T-helper 22 cell (primary cell): ENCODE measurements around the gene MED15.

Source experiments
- DNase-seq: peaks from one replicate; pipeline ENCODE4 v3.0.0-alpha.2; 2020; ENCODE audit warnings: low read depth

MED15 gene

DNA sequence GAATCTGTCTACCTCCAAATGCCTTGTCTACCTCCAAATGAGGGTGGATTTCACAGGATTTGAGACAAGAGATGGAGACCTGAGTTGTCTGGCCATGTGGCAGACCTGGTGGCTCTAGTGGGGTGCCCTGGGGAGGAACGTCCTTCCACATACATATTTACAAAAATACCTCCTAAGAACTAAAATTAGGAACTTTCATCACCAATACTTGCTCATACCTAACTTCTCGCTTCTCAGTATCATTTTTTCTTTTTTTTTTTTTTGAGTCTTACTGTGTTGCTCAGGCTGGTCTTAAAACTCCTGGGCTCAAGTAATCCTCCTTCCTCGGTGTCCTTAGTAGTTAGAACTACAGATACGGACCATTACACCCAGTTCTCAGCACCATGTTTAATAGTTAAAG lies 117.9 kb downstream of the MED15 start:
- DNase-seq: no peak

DNA sequence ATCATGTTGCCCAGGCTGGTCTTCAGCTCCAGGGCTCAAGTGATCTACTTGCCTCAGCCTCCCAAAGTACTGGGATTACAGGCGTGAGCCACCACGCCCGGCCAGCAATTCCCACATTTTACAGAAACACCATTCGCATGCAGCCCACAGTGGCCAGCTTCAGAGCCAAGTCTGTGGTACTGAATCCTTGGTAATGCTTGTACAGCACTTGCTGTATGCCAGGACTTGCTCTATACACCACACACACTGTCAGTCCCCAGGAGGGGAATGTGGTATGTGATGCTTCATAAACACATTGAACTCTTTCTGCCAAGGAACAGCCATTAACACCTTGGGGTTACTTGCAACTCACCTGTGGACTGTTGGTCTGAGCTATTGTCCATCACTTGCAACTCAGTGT lies 119.4 kb downstream of the MED15 start:
- DNase-seq: no peak

DNA sequence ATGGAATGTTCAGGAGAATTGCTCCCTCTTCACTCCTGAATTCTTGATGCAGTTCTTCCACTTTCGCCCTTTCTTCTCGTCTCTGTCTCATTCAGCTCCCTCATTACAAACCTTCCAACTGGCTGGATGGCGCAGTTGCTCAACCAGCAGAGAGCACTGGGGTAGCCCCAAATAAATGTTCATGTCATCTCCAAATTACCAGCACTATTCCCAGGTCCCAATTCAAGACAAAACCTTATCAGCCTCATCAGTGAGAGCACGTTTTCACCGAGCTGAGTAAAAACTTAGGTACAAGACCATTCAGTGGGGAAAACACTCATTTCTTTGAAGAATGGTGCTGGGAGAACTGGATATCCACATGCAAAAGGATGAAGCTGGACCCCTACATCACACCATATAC lies 120.0 kb downstream of the MED15 start:
- no peak for DNase-seq

DNA sequence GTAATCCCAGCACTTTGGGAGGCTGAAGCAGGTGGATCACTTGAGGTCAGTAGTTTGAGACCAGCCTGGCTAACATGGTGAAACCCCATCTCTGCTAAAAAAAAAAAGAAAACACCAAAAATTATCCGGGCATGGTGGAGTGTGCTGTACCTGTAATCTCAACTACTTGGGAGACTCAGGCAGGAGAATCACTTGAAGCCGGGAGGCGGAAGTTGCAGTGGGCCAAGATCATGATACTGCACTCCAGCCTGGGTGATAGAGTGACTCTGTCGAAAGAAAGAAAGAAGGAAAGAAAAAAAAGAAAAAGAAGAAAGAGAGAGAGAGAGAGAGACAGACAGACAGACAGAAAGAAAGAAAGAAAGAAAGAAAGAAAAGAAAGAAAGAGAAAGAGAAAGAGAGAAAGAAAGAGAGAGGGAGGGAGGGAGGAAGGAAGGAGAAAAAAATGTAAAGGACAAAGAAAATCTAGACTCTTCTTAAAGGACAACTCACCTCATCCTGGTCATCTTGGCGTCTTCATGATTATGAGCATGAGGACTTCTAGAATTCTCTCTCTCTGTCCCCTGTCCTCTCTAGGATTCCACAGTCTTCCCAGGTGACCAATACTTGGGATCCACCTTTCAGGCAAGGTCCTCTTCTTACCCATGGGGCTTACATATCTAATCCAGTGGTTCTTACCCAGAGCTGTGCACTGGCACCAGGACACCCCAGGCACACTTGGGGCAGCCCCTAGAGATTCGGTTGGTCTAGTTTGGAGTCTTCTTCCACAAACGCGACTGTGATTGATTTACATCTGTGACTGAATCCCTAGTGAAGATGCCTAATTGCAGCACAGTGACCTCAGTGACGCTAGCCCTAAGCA lies 120.9 kb downstream of the MED15 start:
- DNase-seq: no peak

DNA sequence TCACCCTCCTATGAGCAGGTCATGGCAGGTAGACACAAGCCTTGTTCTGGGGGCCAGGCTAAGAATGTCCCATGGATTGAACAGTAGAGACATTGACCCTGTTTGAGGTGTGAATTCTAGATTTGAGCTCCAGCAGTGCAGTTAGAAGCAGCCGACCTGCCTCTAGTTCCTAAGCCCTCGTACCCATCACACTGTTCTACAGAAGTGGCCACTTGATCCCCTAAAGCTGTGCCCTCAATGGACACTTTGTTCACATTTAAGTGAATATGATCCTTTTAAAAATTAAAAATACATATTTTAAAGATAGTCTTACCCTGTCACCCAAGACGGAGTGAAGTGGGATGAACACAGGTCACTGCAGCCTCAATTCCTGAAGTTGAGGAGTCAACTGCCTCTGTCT lies 122.0 kb downstream of the MED15 start:
- DNase-seq: no peak

DNA sequence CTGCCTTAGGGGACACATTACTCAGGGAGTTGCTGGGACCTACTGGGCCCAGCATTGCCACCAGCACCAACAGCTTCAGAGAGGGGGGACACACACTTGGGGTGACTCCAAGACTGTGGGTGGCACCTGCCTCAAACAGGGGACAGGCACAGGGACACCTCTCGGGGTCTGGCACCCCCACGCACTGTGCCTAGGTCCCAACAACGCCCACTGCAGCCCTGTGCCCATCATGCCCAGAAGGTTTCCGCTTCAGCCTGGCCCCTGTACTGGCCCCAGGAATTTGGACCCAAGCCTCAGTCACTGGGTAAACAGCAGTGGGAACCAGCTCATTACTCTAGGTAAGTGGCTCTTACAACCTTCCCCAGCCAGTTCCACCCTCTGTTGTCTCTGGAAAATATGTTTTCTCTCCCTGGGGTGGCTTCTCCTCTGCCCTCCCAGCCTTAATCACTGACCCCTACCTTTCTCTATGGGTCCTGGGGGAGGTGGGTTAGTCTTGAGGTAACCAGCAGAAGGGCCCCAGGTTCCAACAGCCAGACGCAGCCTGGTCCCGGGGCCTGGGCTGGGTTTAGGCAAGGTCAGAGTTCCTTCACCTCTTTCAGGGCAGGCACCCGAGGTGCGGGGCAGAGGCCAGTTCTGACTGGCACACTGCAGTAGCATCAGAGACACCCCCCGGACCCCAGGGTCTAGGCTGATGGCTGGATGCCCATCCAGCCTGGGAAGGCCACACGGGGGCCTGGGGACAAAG lies 123.6 kb downstream of the MED15 start:
- no peak for DNase-seq

DNA sequence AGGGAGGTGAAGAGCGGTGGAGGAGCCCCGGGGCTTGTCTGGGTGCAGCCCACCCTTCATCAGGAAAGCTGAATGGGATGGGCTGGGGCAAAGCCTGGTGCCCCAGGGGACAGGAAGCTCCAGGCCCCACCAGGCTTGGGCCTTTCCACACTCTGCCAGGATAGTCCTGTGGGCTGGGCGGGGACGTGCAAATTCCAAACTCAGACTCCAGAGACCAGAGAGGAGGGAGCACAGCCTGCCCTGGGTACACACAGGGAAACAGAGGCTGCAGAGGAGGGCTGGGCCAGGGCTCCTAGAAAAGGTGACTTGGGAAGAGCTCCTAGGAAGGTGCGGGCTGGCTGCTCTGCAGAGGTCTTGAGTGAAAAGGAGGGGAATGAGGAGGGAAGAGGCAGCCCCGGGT lies 124.7 kb downstream of the MED15 start:
- DNase-seq: no peak

DNA sequence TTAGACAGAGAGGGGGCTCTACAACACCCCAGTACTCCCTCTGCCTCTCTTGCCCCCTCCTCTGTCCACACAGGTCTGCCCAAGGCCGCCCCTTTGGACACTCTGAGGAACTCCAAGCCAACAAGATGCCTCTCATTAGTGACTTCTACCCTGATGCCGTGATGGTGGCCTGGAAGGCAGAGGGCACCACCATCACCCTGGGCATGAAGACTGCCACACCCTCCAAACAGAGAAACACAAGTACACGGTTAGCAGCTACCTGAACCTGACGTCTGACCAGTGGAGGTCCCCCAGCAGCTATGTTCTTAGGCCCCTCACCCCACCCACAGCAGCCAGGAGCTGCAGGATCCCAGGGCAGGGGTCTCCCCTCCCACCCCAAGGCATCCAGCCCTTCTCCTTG lies 125.1 kb downstream of the MED15 start:
- DNase-seq: no peak

DNA sequence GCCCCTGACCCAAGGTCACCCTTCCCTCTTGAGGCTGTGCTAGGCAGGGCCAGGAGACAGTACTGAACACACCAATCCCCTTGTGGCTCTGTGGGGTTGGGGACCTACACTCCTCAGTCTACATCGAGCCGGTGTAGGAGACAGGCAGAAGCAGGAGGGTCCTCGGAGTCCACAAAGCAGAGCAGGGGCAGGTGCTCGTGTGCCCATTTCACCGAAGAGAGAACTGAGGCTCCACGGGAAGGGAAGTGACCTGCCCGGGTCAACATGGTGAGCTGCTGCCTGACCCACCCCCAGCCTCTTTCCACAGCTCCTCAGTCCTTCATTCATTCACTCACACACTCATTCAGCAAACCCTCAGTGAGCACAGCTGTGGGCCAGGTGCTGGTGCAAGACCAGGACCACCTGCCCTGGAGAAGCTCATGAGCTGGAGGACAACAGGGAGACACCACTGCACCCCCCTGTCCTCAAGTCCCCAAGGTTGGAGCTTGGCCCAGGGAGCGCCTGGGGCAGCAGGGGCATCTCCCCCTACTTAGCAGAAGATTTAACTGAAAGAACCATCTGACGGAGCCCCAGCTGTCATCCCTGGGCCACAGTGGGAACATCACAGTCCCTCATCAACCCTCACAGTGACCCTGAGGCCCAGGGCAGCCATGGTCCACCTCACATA lies 127.3 kb downstream of the MED15 start:
- no peak for DNase-seq

DNA sequence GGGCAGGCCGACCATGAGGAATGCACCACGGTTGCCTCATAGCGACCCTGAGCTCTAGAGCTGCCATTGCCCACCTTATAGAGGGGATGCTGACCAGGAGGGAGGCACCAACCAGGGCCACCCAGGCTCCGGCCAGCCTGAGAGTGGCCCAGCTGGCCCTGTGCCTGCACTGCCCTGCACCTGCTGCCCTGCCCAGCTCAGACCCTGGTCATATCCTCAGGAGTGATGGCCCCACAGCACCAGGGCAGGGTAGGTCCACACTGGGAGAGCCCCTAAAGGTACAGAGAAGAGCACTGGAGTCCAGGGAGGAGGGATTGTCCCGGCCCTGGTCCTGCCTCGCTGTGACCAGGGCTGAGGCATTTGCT lies 127.8 kb downstream of the MED15 start:
- DNase-seq: no peak

DNA sequence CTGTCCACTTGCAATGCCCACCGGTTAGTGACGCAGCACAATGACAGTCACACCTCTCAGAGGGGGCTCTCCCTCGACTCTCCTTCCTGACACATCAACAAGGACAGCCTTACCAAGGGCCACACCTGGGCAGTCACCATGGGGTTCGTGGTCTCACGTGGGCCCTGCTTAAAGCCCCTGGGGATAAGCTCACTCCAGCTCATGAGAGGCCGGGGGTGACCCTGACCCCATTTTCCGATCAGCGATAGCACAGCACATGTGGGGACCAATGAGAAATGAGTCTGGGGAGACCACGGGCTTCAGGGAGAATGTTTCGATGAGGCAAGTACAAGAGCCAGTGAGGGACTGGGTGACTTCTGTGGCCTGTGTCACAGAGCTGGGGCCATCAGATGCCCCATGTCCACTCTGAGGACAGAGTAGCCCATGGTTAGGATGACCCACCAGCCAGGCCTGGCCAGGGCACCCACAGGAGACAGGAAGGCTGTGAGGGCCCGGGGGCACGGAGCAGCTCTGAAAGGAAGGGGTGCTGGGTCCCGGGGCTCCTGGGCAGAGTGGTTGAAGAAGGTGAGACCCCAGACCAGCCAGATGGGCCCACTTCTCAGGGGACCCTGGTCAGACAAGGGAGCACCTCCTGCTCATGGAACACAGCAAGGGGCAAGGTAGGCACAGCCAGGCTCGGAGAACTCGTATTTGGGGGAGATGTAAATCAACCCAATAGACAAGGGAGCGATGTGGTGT lies 128.8 kb downstream of the MED15 start:
- no peak for DNase-seq

DNA sequence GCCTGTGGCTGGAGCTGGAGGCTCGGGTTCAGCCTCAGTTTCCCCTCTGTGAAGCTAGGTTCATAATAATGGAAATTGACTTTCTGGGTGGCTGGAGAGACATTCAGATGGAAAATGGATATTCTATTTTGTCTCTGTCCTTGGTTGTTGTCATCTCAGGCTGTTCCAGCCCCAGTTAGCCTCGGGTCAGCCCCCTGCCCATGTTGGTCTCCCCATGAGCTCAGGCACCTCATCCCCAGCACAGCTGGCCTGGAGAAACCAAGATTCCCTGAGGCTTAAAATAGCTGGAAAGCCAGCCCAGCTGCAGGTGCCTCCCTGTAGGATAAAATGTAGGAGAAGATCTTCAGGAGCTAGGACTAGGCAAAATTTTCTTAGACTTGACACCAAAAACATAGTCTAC lies 129.5 kb downstream of the MED15 start:
- no peak for DNase-seq
